ENCODE results near the gene SGMS1. TPM values are rescaled to one million over a fixed set of nuclear protein-coding genes. Genes with fewer than 3 reads are reported as not detected.

SGMS1 gene
- total and polyA plus RNA-seq, 11 donors, result 6.9 to 40.6 (median 19.6) TPM

DNA sequence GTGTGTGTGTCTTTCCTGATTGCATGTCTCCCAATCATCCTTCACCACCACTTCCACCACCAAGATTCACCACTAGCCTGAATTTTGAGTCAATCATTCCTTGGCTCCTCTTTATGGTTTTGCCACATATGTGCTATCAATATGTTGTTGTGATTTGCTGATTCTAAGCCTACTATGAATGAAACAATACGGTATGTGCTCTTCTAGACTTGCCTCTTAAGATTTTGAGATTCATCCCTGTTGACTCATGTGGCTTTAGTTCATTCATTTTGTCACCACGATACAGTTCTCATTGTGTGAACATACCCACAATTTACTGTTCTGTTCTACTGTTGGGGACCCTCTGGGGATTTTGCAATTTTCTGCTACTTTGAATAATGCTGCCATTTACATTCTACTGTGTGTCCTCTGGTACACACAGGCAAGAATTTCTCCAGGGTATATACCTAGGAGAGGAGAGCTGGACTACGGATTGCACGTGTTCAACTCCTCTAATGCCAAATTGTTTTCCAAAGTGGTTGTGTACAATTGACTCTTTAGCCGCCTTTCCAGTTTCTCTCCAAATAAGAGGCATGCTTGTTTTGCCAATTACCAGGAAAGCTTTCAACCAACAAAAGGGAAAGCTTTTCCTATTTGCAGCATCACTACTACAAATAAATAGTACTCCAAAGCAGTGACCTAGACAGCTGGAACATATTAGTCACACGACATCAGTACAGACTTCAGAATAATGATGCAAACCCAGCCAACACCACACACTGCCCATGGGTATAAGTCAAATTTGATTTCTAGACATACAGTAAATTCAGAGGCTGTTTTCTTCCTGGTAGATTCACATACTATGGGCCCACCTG, 30.0 kb downstream of the SGMS1 start:
- peak in 3 of 4 donors; percentile 73 to 92 (median 86) for ATAC-seq
- TF ChIP-seq POLR2A (IDR thresholded peaks at IDR 0.05), result no peak
- no peak for TF ChIP-seq CTCF (IDR thresholded peaks at IDR 0.05)

DNA sequence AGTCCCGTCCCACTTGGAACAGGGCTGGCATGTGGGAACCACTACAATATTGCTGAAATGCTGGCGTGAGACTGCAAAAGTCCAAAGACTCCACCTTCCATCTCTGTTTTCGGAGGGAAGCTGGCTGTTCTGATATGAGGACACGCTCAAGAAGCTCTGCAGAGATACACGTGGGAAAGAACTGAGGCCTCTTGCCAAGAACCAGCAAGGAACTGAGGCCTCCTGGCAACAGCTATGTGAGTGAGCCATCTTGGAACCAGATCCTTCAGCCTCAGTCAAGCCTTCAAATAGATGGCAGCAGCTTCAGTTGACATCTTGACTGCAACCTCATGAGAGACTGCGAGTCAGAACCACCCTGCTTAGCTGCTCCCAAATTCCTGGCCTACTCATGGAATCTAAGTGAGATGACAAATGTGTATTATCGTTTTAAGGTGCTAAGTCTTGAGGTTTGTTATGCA, 30.8 kb downstream of the SGMS1 start:
- peaks cover 0 to 25% (median 6%) of the 10 kb centered on the region in 12 donors for H3K4me1 ChIP-seq
- H3K27ac ChIP-seq, result no peak overlapping the region
- intact Hi-C loops (cut with DNase I), result no loop called here
- DNase-seq (no peak), ATAC-seq (peak in 2 of 4 donors; percentile 18 to 29)
- no peaks in the 10 kb centered on the region for H3K9me3 ChIP-seq
- H3K4me3 ChIP-seq, result no peak overlapping the region
- TF ChIP-seq POLR2A (IDR thresholded peaks at IDR 0.05) (no peak), CTCF (IDR thresholded peaks at IDR 0.05) (no peak)
- 74 to 83% (median 80%) methylated on average over 7 of the region's 7 CpGs for WGBS, 4 donors
- peaks cover 0 to 19% (median 9%) of the 10 kb centered on the region in 9 donors for H3K36me3 ChIP-seq
- H3K27me3 ChIP-seq, result no peaks in the 10 kb centered on the region

More for the DNA sequence above, 30.0 kb downstream of the SGMS1 start:
- Histone ChIP-seq H3K27ac (no peak overlapping the region), H3K27me3 (no peaks in the 10 kb centered on the region), H3K36me3 (peaks cover 0 to 12% (median 8%) of the 10 kb centered on the region in 9 donors), H3K9me3 (no peaks in the 10 kb centered on the region), H3K4me1 (peaks cover 0 to 32% (median 9%) of the 10 kb centered on the region in 12 donors), H3K4me3 (no peak overlapping the region)
- intact Hi-C loops (cut with DNase I), result no loop called here
- WGBS, 4 donors, result 64 to 74% (median 69%) methylated on average over 6 of the region's 6 CpGs
- DNase-seq, result no peak

DNA sequence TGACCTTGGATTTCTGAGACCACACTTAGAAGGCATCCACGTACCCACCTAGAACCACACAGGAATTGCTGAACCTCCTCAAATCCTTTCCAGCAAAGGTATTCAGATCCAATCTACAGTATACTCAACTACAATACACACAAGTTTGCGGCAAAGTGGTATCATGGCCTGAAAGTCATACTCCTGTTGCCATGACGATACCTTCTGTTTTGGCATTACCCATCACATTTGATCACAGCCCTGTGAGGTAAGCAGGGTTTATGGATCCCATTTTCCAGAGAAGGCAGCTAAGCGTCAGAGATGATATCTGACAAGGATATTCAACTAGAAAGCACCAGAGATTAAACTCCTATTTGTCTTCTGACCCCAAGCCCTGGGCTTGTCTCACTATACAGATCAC, 32.8 kb downstream of the SGMS1 start:
- DNase-seq, result no peak
- WGBS, 4 donors, result 97 to 99% (median 98%) methylated on average over 4 of the region's 4 CpGs
- TF ChIP-seq CTCF (IDR thresholded peaks at IDR 0.05) (no peak), POLR2A (IDR thresholded peaks at IDR 0.05) (no peak)
- Histone ChIP-seq H3K4me3 (no peak overlapping the region), H3K4me1 (peaks cover 0 to 18% (median 8%) of the 10 kb centered on the region in 12 donors), H3K27me3 (no peaks in the 10 kb centered on the region), H3K27ac (no peak overlapping the region), H3K36me3 (peaks cover 0 to 23% (median 9%) of the 10 kb centered on the region in 9 donors), H3K9me3 (no peaks in the 10 kb centered on the region)
- intact Hi-C loops (cut with DNase I), result no loop called here
- no peak for ATAC-seq

DNA sequence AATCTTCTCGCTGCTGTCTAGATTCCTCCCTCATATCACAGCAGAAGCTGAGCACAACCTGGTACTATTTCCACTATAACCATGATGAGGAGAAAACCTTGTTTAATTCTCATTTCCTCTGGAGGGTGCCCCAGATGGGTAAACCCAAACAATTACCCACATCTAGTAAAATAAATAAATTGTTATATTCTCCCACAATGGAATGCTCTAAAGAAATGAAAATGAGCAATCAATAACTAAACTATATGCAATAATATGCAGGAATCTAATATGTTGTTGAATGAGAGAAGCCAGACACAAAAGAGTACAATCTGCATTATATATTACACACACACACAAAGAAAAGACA, 37.0 kb downstream of the SGMS1 start:
- TF ChIP-seq CTCF (IDR thresholded peaks at IDR 0.05) (no peak), POLR2A (IDR thresholded peaks at IDR 0.05) (no peak)
- 52 to 78% (median 61%) methylated on average over 1 of the region's 1 CpG for WGBS, 4 donors

More for the DNA sequence above, 37.0 kb downstream of the SGMS1 start:
- ATAC-seq (no peak), DNase-seq (no peak)
- peaks cover 0 to 23% (median 9%) of the 10 kb centered on the region in 9 donors for H3K36me3 ChIP-seq
- H3K4me3 ChIP-seq, result no peak overlapping the region
- H3K4me1 ChIP-seq, result peaks cover 0 to 27% (median 9%) of the 10 kb centered on the region in 12 donors
- no peak overlapping the region for H3K27ac ChIP-seq
- H3K27me3 ChIP-seq, result no peaks in the 10 kb centered on the region
- H3K9me3 ChIP-seq, result no peaks in the 10 kb centered on the region
- intact Hi-C loops (cut with DNase I), result no loop called here

Measured in heart left ventricle (tissue), 16 donors.